ENCODE measurements around the gene GLIS1.
A peak's percentile ranks its signal among the peaks of the same experiment; 100 is the strongest.

GLIS1 gene

DNA sequence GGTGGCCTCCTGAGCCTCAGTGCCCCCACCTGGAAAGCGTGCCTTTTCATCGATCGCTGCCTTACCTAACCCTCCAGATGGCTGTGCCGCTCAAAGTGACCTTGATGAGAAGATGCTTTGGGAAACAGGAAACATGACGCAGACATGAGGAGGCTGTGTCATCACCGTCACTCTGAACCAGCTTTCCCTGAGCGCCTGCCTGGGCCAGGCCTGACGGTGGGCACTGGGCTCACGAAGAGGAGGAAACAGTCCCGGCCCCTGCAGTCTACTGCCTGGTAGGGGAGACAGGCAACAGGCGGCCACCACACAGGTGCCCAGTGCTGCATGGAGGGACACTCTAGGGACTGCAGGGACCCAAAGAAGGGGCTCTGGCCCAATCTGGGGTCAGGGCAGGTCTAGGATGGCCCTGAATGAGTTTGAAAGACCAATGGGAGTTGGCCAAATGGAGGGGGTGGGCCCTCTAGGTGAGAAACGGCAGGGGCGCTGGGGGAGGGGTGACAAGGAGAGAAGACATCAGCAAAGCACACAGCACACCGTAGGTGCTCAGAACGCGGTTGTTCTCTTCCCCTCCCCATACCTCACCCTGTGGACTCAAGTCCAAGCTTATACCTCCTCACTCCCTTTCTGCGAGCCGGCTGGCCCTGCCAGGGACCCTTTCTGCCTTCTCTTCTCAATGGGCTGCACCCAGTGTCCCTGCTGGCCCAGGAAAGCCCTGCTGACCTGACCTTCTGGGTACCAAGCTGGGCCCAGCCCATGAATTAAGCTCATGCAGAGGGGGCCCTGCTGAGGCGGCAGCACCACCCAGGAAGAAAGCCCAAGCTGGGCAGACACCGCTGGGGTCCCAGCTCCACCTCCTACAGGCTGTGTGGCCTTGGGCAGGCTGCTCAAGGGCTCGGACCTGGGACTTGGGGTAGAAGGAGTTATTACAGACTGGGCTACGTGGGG, 44.9 kb downstream of the GLIS1 start:
- DNase-seq (ENCODE audit: low spot score), result no peak

- DNase-seq (ENCODE audit: low spot score), result no peak
Observed at GRCh38 chr1:53693339-53693738, 45.6 kb downstream of the GLIS1 start.

DNA sequence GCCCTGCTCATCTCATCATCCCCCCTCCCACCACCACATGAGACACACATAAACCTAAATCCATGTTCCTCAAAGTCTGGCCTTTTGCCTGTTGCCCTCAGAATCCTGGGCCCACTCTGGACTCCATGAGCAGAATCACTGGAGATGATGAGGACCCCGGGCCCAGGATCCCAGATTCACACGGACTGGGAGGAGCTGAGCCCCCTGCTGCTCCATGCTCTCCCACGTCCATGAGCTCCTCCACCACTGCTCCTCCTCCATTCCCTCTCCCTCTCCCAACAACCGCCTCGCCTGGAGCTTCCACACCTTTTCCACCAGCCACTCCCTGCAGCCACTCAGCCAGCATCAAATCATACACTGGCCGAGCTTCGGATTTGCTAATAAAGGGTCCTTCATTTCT, 47.6 kb downstream of the GLIS1 start:
- DNase-seq (ENCODE audit: low spot score), result no peak

- DNase-seq (ENCODE audit: low spot score), result no peak
Observed at GRCh38 chr1:53690411-53690810, 48.6 kb downstream of the GLIS1 start.

DNA sequence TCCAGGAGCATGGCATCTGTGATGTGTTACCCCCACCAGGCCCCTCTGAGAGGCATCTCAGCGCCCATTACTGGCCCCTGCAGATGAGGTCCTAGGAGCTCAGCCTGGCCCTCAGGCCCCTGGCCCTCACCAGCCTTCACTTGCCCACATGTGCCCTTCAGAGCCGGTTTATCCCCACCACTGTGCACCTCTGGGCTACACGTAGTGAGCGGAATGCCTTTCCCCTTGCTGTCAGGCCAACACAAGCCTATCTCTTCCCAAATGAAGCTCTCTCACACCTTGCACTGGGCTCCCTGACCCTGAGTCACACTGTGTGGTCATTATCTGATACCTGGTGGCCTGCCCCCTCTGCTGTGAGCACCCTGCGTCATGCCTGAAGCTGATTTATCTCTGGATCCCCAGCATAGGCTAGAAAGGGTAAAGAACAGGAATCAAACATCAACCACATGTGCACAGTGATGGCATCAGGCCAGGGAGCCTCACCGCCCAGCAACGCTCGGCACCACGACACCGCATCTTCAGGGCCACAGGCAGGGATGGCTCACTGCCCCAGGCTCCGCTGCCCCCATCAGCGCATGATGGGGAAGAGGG, 49.1 kb downstream of the GLIS1 start:
- DNase-seq (ENCODE audit: low spot score), result peak; percentile 5

GRCh38 chr1:53689223-53689622, 49.7 kb downstream of the GLIS1 start:
- no peak for DNase-seq (ENCODE audit: low spot score)

GRCh38 chr1:53688381-53689102, 50.4 kb downstream of the GLIS1 start:
- no peak for DNase-seq (ENCODE audit: low spot score)

DNA sequence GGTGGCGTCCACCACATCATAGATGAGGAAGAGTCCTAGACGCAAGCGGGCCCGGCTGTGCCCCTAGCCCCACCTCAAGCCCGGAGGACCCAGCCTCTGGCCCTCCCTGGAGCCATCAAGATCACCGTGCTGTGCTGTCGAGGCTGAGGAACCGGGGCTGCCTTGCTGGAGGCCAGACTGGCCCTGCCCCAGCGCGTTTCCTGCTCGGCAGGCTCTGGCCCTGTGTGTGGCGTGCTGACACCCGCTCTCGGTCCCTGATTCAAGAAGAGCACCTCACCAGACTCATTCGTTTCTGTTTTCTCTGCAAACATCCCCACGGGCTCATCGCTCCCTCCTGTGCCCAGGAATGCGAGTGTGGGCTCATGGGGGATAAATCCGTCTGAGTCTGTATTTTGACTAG, 51.1 kb downstream of the GLIS1 start:
- no peak for DNase-seq (ENCODE audit: low spot score)

DNA sequence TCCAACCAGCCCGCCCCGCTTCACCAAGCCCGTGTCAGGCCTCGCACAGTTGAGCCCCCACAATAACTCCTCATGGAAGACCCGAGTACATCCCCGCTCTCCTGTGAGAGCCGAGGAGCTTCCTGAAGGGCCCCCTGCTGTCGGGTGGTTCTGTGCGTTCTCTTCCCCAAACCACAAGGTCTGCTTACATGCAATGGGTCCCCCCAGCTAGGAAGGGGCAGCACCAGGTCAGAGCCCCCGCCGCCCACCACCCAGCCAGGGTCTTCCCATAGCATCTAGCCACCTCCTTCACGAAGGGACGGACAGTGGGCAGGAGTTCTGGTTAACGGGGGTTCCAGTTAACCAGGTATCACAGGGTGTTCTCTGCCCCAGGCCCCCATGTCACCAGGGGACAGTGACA, 51.5 kb downstream of the GLIS1 start:
- no peak for DNase-seq (ENCODE audit: low spot score)

GRCh38 chr1:53686965-53687267, 52.0 kb downstream of the GLIS1 start:
- no peak for DNase-seq (ENCODE audit: low spot score)

GRCh38 chr1:53686091-53686964, 52.6 kb downstream of the GLIS1 start:
- DNase-seq (ENCODE audit: low spot score), result no peak

GRCh38 chr1:53685272-53686051, 53.5 kb downstream of the GLIS1 start:
- no peak for DNase-seq (ENCODE audit: low spot score)

GRCh38 chr1:53684741-53685140, 54.2 kb downstream of the GLIS1 start:
- DNase-seq (ENCODE audit: low spot score), result no peak

GRCh38 chr1:53683986-53684740, 54.8 kb downstream of the GLIS1 start:
- DNase-seq (ENCODE audit: low spot score), result no peak

DNA sequence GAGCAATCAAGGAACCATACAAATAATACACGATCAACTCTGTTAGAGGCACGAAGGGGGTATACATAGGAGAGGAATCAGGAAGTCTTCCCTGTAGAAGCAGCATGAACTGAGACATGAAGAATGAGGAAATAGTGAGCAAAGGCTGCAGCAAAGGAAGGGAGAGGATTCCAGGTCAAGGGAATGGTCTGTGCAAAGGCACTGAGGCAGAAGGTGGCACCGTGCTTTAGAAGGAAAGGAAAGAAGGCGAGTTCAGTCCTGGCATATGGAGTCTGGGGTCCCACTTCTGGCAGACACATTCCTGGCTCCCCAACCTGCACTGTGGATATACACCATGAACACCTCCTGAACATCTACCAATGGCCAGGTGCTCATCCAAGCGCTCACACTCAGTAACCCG, 56.1 kb downstream of the GLIS1 start:
- DNase-seq (ENCODE audit: low spot score), result no peak

DNA sequence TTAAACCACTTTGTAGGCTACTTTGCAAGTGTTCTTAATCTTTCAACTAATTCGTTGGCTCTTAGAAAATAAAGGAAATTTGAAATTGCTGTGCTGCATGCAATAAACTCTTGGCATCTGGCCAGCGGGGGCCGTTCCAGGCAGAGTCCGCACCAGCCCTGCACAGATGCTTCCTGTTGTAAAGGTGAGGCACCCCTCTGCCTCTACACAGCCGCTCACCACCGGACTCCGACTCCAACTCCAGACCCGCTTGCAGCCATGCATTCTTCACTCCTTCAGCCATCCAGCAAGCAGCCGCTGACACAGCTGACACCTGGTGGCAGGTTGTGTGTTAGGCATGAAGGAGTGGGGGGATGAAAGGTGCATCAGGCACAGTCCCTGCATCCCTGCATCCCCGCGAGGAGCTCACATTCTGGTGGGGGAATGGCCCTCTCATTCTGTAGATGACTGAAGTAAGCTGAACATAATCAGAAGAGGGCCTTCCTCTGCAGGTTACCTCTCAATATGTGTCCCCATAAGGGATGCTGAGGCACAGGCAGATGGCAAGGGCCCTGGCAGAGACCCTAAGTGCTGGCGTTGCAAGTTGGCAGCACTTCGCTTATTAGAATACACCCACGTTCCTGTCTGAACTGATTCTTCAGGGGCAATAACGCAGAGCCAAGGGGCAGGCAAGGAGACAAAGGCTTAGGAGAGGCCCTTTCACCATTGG, 56.8 kb downstream of the GLIS1 start:
- DNase-seq (ENCODE audit: low spot score), result no peak

GRCh38 chr1:53681351-53681976, 57.5 kb downstream of the GLIS1 start:
- no peak for DNase-seq (ENCODE audit: low spot score)

GRCh38 chr1:53680868-53681267, 58.1 kb downstream of the GLIS1 start:
- no peak for DNase-seq (ENCODE audit: low spot score)

Measured in hematopoietic multipotent progenitor cell treated with erythropoietin and hydrocortisone succinate and interleukin-3 and kit ligand, for 15 days (in vitro differentiated cells).